H1 (cell line): ENCODE measurements around the gene GNA12. TPM values are rescaled to one million over a fixed set of nuclear protein-coding genes. Genes with fewer than 3 reads are reported as not detected.

Experiments
- CTCF ChIA-PET: fragments of 300-600 bp; sonication (Branson Sonifier 250); formaldehyde crosslinking; loops from one replicate; lab custom pipeline; 2021; ENCODE audit not compliant: partially characterized antibody; lab: Charles Lee
- POLR2A ChIA-PET: fragments of 300-600 bp; sonication (Branson Sonifier 250); formaldehyde crosslinking; loops from one replicate; lab custom pipeline; 2021; ENCODE audit warnings: inconsistent platforms; ENCODE audit not compliant: partially characterized antibody; lab: Charles Lee
- DNase-seq, 2 experiments: peaks; one replicate each; pipeline versions ENCODE4 v3.0.0 to v3.0.0-alpha.2; 2010 to 2022; ENCODE audit warnings: low spot score in 2 of 2, low read depth in 1 of 2, mixed read lengths in 1 of 2
- FAIRE-seq: peaks from 2 replicates; lab custom pipeline; 2011; peaks lifted over from hg19 to GRCh38; lab: Jason Lieb, UNC
- H2AFZ ChIP-seq: 2 replicates; pipeline ENCODE4 v1.8.1; 2012; ENCODE audit warnings: low read length, inconsistent platforms
- H2AK5ac ChIP-seq: 2 replicates; pipeline ENCODE4 v1.6.1; 2013; ENCODE audit warnings: low read depth, low read length
- H2BK120ac ChIP-seq: replicated peaks from 2 replicates; pipeline ENCODE3; 2013; ENCODE audit warnings: low read depth, low read length, inconsistent platforms
- H2BK12ac ChIP-seq: 2 replicates; pipeline ENCODE4 v1.6.1; 2013; ENCODE audit warnings: low read depth, low read length
- H2BK15ac ChIP-seq: 2 replicates; pipeline ENCODE4 v1.6.1; 2013; ENCODE audit warnings: low read length
- H2BK20ac ChIP-seq: 2 replicates; pipeline ENCODE4 v1.6.1; 2013; ENCODE audit warnings: low read length
- H2BK5ac ChIP-seq: 2 replicates; pipeline ENCODE4 v1.6.1; 2013; ENCODE audit warnings: low read depth, low read length
- H3K14ac ChIP-seq: 2 replicates; pipeline ENCODE4 v1.6.1; 2013; ENCODE audit warnings: inconsistent platforms; ENCODE audit not compliant: insufficient read length
- H3K18ac ChIP-seq: 2 replicates; pipeline ENCODE4 v1.6.1; 2013; ENCODE audit warnings: low read length; ENCODE audit errors: extremely low read depth
- H3K23ac ChIP-seq: 2 replicates; pipeline ENCODE4 v1.6.1; 2013; ENCODE audit warnings: inconsistent platforms; ENCODE audit not compliant: insufficient read length
- H3K23me2 ChIP-seq: 2 replicates; pipeline ENCODE4 v1.6.1; 2013; ENCODE audit warnings: low read depth, low read length
- H3K27ac ChIP-seq: 2 replicates; pipeline ENCODE4 v1.6.1; 2011; ENCODE audit warnings: low read depth, low read length, inconsistent platforms
- H3K27me3 ChIP-seq, 4 experiments: replicated peaks in 1 of 4; 1 replicate in 1 of 4; 2 replicates in 3 of 4; pipeline versions ENCODE4 v1.6.1 to v1.8.1; 2011 to 2013; ENCODE audit warnings: low read length in 3 of 4, mild to moderate bottlenecking in 3 of 4, inconsistent platforms in 2 of 4, mixed read lengths in 2 of 4, moderate library complexity in 1 of 4; ENCODE audit not compliant: control insufficient read depth in 3 of 4, insufficient read depth in 3 of 4; ENCODE audit errors: extremely low read depth in 1 of 4
- H3K36me3 ChIP-seq, 4 experiments: 2 replicates each; pipeline versions ENCODE4 v1.6.1 to v1.8.1; 2011 to 2013; ENCODE audit warnings: mild to moderate bottlenecking in 4 of 4, low read length in 3 of 4, moderate library complexity in 2 of 4, control low read depth in 1 of 4, inconsistent platforms in 1 of 4; ENCODE audit not compliant: insufficient read depth in 4 of 4, control insufficient read depth in 2 of 4
- H3K4ac ChIP-seq: replicated peaks from 2 replicates; pipeline ENCODE3; 2013; ENCODE audit warnings: low read length, low read depth, mixed read lengths, inconsistent platforms; ENCODE audit not compliant: insufficient read length
- H3K4me1 ChIP-seq, 4 experiments: replicated peaks in 1 of 4; 1 replicate in 1 of 4; 2 replicates in 3 of 4; pipeline versions ENCODE4 v1.6.1 to v1.8.1; 2011 to 2013; ENCODE audit warnings: low read length in 3 of 4, inconsistent platforms in 2 of 4, mixed read lengths in 1 of 4; ENCODE audit not compliant: insufficient read depth in 4 of 4, control insufficient read depth in 3 of 4
- H3K4me2 ChIP-seq, 2 experiments: 2 replicates each; pipeline versions ENCODE4 v1.6.1 to v1.8.1; 2011 to 2013; ENCODE audit warnings: low read depth in 2 of 2, low read length in 2 of 2, control low read depth in 1 of 2, inconsistent platforms in 1 of 2, mild to moderate bottlenecking in 1 of 2; ENCODE audit not compliant: insufficient read depth in 1 of 2
- H3K4me3 ChIP-seq, 4 experiments: fragments of 200-600, 300-600 bp in 1 of 4; sonication (generic), shearing (Covaris generic), sonication (Bioruptor Twin) in 1 of 4; 2 replicates each; pipeline versions ENCODE4 v1.5.1 to v1.8.1; 2011 to 2016; ENCODE audit warnings: low read length in 4 of 4, low read depth in 3 of 4, control low read depth in 2 of 4, inconsistent platforms in 2 of 4, mild to moderate bottlenecking in 2 of 4, mixed read lengths in 1 of 4, moderate library complexity in 1 of 4; ENCODE audit not compliant: insufficient read depth in 2 of 4; ENCODE audit errors: extremely low read depth in 1 of 4
- H3K56ac ChIP-seq: replicated peaks from 2 replicates; pipeline ENCODE3; 2013; ENCODE audit warnings: low read depth, mild to moderate bottlenecking, mixed read lengths, low read length, inconsistent platforms; ENCODE audit not compliant: insufficient read length
- H3K79me1 ChIP-seq: 2 replicates; pipeline ENCODE4 v1.6.1; 2013; ENCODE audit warnings: low read depth, low read length, control low read depth
- H3K79me2 ChIP-seq, 2 experiments: 2 replicates each; pipeline versions ENCODE4 v1.6.1 to v1.8.1; 2012 to 2013; ENCODE audit warnings: low read length in 2 of 2, mild to moderate bottlenecking in 2 of 2, inconsistent platforms in 1 of 2; ENCODE audit not compliant: insufficient read depth in 2 of 2, control insufficient read depth in 1 of 2
- H3K9ac ChIP-seq, 4 experiments: replicated peaks in 1 of 4; 1 replicate in 1 of 4; 2 replicates in 3 of 4; pipeline versions ENCODE4 v1.6.1 to v1.8.1; 2011 to 2013; ENCODE audit warnings: low read depth in 3 of 4, low read length in 3 of 4, control low read depth in 2 of 4, mild to moderate bottlenecking in 2 of 4, moderate library complexity in 2 of 4, inconsistent platforms in 1 of 4; ENCODE audit errors: extremely low read depth in 1 of 4
- H3K9me3 ChIP-seq, 2 experiments: 2 replicates each; pipeline versions ENCODE4 v1.6.1 to v1.8.1; 2012 to 2013; ENCODE audit warnings: mild to moderate bottlenecking in 2 of 2, moderate library complexity in 2 of 2, control low read depth in 1 of 2, inconsistent platforms in 1 of 2, low read depth in 1 of 2, low read length in 1 of 2, mixed read lengths in 1 of 2; ENCODE audit not compliant: insufficient read depth in 2 of 2
- H4K20me1 ChIP-seq, 2 experiments: replicated peaks in 1 of 2; 2 replicates each; pipeline versions ENCODE3 to v1.8.1; 2011 to 2013; ENCODE audit warnings: inconsistent platforms in 2 of 2, low read length in 2 of 2, mild to moderate bottlenecking in 1 of 2; ENCODE audit not compliant: insufficient read depth in 2 of 2, control insufficient read depth in 1 of 2
- H4K5ac ChIP-seq: 2 replicates; pipeline ENCODE4 v1.6.1; 2013; ENCODE audit warnings: low read length, low read depth, mixed read lengths, inconsistent platforms; ENCODE audit not compliant: insufficient read length
- H4K8ac ChIP-seq: 2 replicates; pipeline ENCODE4 v1.8.0; 2013; ENCODE audit warnings: mild to moderate bottlenecking, moderate library complexity, low read length, inconsistent platforms; ENCODE audit not compliant: insufficient read depth; ENCODE audit errors: extremely low read depth
- H4K91ac ChIP-seq: replicated peaks from 2 replicates; pipeline ENCODE3; 2013; ENCODE audit warnings: low read length, mixed read lengths, inconsistent platforms; ENCODE audit not compliant: insufficient read length
- ATF2 ChIP-seq: IDR thresholded peaks from 2 replicates; pipeline ENCODE4 v1.6.1; 2012; ENCODE audit warnings: low read length, inconsistent platforms
- CHD1 ChIP-seq: IDR thresholded peaks from 2 replicates; pipeline ENCODE4 v1.6.1; 2012; ENCODE audit warnings: low read depth, low read length, improper control_type of control experiment
- CTCF ChIP-seq, 3 experiments: IDR thresholded peaks; 1 replicate in 2 of 3; 2 replicates in 1 of 3; pipeline versions ENCODE4 v1.5.1 to v1.6.1; 2011; ENCODE audit warnings: low read length in 3 of 3, mild to moderate bottlenecking in 3 of 3, inconsistent platforms in 2 of 3, low read depth in 1 of 3, moderate library complexity in 1 of 3; ENCODE audit not compliant: insufficient read depth in 1 of 3; ENCODE audit errors: control extremely low read depth in 1 of 3
- EZH2 ChIP-seq: fragments of 200-600 bp; sonication (generic); IDR thresholded peaks from 2 replicates; pipeline ENCODE4 v1.7.1; 2012; ENCODE audit warnings: low read depth, mild to moderate bottlenecking, moderate library complexity, low read length, inconsistent platforms; ENCODE audit not compliant: severe bottlenecking
- GABPA ChIP-seq: IDR thresholded peaks from 2 replicates; pipeline ENCODE4 v1.6.1; 2011; ENCODE audit warnings: mild to moderate bottlenecking, low read length, moderate library complexity, borderline replicate concordance; ENCODE audit not compliant: insufficient read depth
- KDM5A ChIP-seq: fragments of 200-600 bp; IDR thresholded peaks from 2 replicates; pipeline ENCODE4 v1.7.1; 2012; ENCODE audit warnings: mild to moderate bottlenecking, low read length, inconsistent platforms, mixed read lengths
- POU5F1 ChIP-seq: IDR thresholded peaks from 2 replicates; pipeline ENCODE4 v1.6.1; 2011; ENCODE audit warnings: low read depth, mild to moderate bottlenecking, low read length, moderate library complexity
- SP1 ChIP-seq: IDR thresholded peaks from 2 replicates; pipeline ENCODE4 v1.6.1; 2011; ENCODE audit warnings: low read depth, low read length
- TEAD4 ChIP-seq: IDR thresholded peaks from 2 replicates; pipeline ENCODE4 v1.6.1; 2012; ENCODE audit warnings: low read depth, low read length, inconsistent platforms, mixed read lengths
- WGBS, 2 experiments: shearing (Covaris generic) in 1 of 2; methylation state at CpG; one replicate each; pipeline versions ENCODE4 v1.1.6 to v1.1.7; 2013 to 2015; ENCODE audit warnings: low lambda C conversion rate in 2 of 2, mixed read lengths in 2 of 2, inconsistent platforms in 1 of 2, low coverage in 1 of 2, missing lambda C conversion rate in 1 of 2; ENCODE audit not compliant: insufficient replicate concordance in 2 of 2, insufficient coverage in 1 of 2, insufficient read length in 1 of 2; ENCODE audit errors: extremely low coverage in 1 of 2, missing lambda C conversion rate in 1 of 2; 5-methylcytosine and 5-hydroxymethylcytosine counted together
- polyA plus RNA-seq, 7 experiments: library from polyadenylated mRNA; depleted of rRNA in 3 of 7; stranded (reverse) in 5 of 7; unstranded in 2 of 7; fragments of >200 nt in 5 of 7; fragments of 200-250 nt in 2 of 7; gene quantifications; 1 replicate in 5 of 7; 2 replicates in 1 of 7; 4 replicates in 1 of 7; pipeline versions ENCODE4 v1.2.1 to v1.2.3, GENCODE V29; 2011 to 2013; ENCODE audit warnings: missing spikeins in 2 of 7, mixed read lengths in 2 of 7
- total RNA-seq: library from RNA; stranded (reverse); fragmentation: NEBNext Ultra II Directional; extraction: Animal tissue kit (Norgen Biotek cat#: 25700); gene quantifications from 2 replicates; pipeline ENCODE4 v1.2.1, GENCODE V29; 2021

Gene GNA12
- total and polyA plus RNA-seq, 2 of the 8 experiments (the other 6 are each of a cell fraction or from before 2014, with no cell fraction given), result 96.5 to 109 TPM

DNA sequence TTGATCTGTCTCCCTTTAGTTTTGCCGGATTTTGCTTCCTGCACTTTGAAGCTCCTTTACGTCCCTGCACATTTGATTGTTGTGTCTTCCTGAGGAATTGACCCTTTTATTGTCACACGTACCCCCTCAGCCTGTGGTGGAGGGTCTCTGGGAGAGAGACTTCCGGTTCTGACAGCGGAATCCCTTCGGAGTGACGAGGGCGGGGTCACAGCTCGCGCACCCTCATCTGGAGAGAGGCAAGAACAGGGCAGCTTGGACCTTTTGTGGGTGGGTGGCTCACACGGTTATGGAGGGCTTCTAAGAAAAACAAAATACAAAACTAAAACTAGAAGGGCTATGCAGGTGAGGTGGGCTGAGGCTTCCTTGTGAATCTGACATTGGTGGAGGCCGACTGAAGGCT, 130.1 kb downstream of the GNA12 start:
- Histone ChIP-seq H3K9me3 (no peaks in the 10 kb centered on the region), H2BK5ac (no peak overlapping the region; the same call in 1 of the 2 replicates), H2BK12ac (no peak overlapping the region), H3K23me2 (no peaks in the 10 kb centered on the region), H3K9ac (no peak overlapping the region), H2BK20ac (no peak overlapping the region), H3K36me3 (peaks cover 0 to 9% (median 8%) of the 10 kb centered on the region in 4 experiments; a peak in 4 of 8 replicates), H2BK120ac (no peak overlapping the region), H3K4me2 (no peak overlapping the region), H2AK5ac (no peak overlapping the region), H3K79me1 (no peaks in the 10 kb centered on the region; the same call in 1 of the 2 replicates), H4K20me1 (peaks cover 1 to 4% of the 10 kb centered on the region in 2 experiments), H2BK15ac (0 out of 2 replicates have a peak overlapping the region, but pooled peaks have one; percentile 61), H3K4ac (no peak overlapping the region), H3K56ac (no peak overlapping the region), H4K5ac (no peak overlapping the region), H3K4me1 (peaks cover 0 to 5% (median under 1%) of the 10 kb centered on the region in 4 experiments; a peak in 3 of 7 replicates), H2AFZ (no peak overlapping the region), H3K14ac (no peak overlapping the region), H3K23ac (no peak overlapping the region), H3K18ac (no peak overlapping the region), H4K91ac (no peak overlapping the region), H4K8ac (no peak overlapping the region), H3K27me3 (no peaks in the 10 kb centered on the region), H3K4me3 (no peak overlapping the region), H3K79me2 (no peaks in the 10 kb centered on the region), H3K27ac (no peak overlapping the region)
- no peak for FAIRE-seq
- ChIA-PET CTCF (interaction anchor here (0.8 to 9.1 kb wide), 17 partner anchors 10 to 263 kb away, joined by 3 to 92 read pairs (median 7); partner anchors contain the start of gene AMZ1), POLR2A (interaction anchor here (0.6 kb wide), 1 partner anchor 609 kb away, joined by 4 read pairs; no protein-coding TSS in a partner anchor)
- WGBS, 2 experiments, result 89% methylated on average over 12 of the region's 12 CpGs; no CpG with 5 or more reads in 1 of the 2 experiments
- no peak for DNase-seq
- TF ChIP-seq TEAD4, result no peak
- TF ChIP-seq CHD1, result no peak
- no peak for TF ChIP-seq EZH2
- no peak for TF ChIP-seq SP1
- no peak for TF ChIP-seq ATF2
- no peak for TF ChIP-seq POU5F1
- no peak for TF ChIP-seq KDM5A
- TF ChIP-seq CTCF (IDR thresholded peaks at IDR 0.05; ENCODE audit: control extremely low read depth in 1 of 3, insufficient read depth in 1 of 3, low read depth in 1 of 3, low read length in 3 of 3), result no peak
- TF ChIP-seq GABPA, result no peak
